Measurements from ENCODE around the gene GPC3. TPM values are rescaled to one million over a fixed set of nuclear protein-coding genes. Genes with fewer than 3 reads are reported as not detected.
A peak's percentile ranks its signal among the peaks of the same experiment; 100 is the strongest.

Gene GPC3
- total RNA-seq, 1 experiment from 2014 or later, result not detected

DNA sequence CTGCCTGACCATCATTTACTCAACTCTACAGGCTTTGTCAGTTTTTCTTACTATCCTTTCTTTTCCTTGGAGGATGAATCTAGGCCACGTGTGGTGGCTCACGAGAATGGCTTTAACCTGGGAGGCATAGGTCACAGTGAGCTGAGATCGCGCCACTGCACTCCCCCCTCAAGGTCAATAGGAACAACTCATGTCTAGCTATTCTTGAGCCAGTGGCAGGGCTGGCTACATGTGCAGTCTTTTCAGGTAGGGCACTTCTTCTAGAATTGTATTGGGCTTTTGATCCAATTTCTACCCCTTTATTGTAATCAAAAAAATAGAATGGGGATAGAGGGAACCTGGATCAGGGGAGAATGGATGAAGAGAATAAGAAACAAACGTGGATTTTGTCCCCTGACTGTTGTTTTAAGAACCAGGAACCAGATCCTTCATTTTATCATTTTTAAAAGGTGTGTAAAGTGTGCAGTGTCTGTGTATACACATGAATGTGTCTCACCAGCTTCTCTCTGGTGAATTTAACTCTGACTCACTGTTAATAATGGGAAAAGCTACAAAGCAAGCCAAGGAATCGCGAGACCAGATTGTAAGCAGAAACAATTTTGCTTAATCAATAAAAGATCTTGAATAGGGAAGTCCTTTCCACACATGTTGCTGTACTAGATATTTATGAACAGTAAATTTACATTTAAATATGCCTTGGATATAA lies 286.2 kb downstream of the GPC3 start:
- intact Hi-C loops (cut with micrococcal nuclease; ENCODE audit: unreplicated experiment), result no loop called here
- TF ChIP-seq, protein P1, sequence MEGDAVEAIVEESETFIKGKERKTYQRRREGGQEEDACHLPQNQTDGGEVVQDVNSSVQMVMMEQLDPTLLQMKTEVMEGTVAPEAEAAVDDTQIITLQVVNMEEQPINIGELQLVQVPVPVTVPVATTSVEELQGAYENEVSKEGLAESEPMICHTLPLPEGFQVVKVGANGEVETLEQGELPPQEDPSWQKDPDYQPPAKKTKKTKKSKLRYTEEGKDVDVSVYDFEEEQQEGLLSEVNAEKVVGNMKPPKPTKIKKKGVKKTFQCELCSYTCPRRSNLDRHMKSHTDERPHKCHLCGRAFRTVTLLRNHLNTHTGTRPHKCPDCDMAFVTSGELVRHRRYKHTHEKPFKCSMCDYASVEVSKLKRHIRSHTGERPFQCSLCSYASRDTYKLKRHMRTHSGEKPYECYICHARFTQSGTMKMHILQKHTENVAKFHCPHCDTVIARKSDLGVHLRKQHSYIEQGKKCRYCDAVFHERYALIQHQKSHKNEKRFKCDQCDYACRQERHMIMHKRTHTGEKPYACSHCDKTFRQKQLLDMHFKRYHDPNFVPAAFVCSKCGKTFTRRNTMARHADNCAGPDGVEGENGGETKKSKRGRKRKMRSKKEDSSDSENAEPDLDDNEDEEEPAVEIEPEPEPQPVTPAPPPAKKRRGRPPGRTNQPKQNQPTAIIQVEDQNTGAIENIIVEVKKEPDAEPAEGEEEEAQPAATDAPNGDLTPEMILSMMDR (conservative IDR thresholded peaks at IDR 0.05), result no peak
- TF ChIP-seq EZH2 (IDR thresholded peaks at IDR 0.05; ENCODE audit: low read depth), result no peak
- DNase-seq, result no peak
- H3K9me3 ChIP-seq (ENCODE audit: insufficient read depth, low read depth), result 0 out of 2 replicates have a peak, but pooled peaks cover 3% of the 10 kb centered on the region
- H3K4me1 ChIP-seq (replicated peaks; ENCODE audit: insufficient read depth), result 0 out of 2 replicates have a peak, but pooled peaks cover 9% of the 10 kb centered on the region
- H3K4me3 ChIP-seq, result no peak overlapping the region
- H3K79me2 ChIP-seq (ENCODE audit: low read depth), result no peaks in the 10 kb centered on the region
- no peaks in the 10 kb centered on the region for H3F3A ChIP-seq (ENCODE audit: insufficient read depth, low read depth)
- no peaks in the 10 kb centered on the region for H3K9me2 ChIP-seq (ENCODE audit: insufficient read depth)
- no TSS peak for BruUV-seq (replicated peaks)
- ChIA-PET POLR2A (ENCODE audit: unreplicated experiment) (no interaction called here), CTCF (no interaction called here)
- no peaks in the 10 kb centered on the region for H3K27me3 ChIP-seq (ENCODE audit: insufficient read depth, low read depth)
- H3K4me2 ChIP-seq, result no peak overlapping the region
- H4K20me1 ChIP-seq (ENCODE audit: insufficient read depth), result no peaks in the 10 kb centered on the region
- H2AFZ ChIP-seq, result no peak overlapping the region
- no peak overlapping the region for H3K27ac ChIP-seq
- H3K36me3 ChIP-seq (ENCODE audit: low read depth), result no peaks in the 10 kb centered on the region

DNA sequence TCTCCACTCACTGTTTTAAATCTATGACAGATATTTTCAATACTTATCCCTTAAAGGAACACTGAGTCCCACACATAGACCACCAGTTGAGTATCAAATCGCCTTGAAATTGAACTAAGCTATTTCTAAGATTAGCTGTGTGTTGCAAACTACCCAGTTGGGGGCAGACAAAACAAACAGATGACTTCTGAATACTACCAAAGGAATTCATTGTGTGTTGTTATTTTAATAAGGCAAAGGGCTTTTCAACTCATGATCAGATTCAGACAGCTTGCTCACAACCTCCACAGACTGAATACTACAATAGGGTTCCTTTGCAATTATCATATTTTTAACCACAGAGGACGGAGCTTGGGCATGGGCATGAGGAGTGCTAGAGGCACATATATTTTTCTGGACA lies 287.1 kb downstream of the GPC3 start:
- Histone ChIP-seq H3K27me3 (ENCODE audit: insufficient read depth, low read depth) (no peaks in the 10 kb centered on the region), H2AFZ (no peak overlapping the region), H3K27ac (no peak overlapping the region), H3K4me2 (no peak overlapping the region), H3K79me2 (ENCODE audit: low read depth) (no peaks in the 10 kb centered on the region), H3K9me3 (ENCODE audit: insufficient read depth, low read depth) (0 out of 2 replicates have a peak, but pooled peaks cover 3% of the 10 kb centered on the region), H3K36me3 (ENCODE audit: low read depth) (no peaks in the 10 kb centered on the region), H3K9me2 (ENCODE audit: insufficient read depth) (no peaks in the 10 kb centered on the region), H3K4me3 (no peak overlapping the region), H3K4me1 (replicated peaks; ENCODE audit: insufficient read depth) (0 out of 2 replicates have a peak, but pooled peaks cover 9% of the 10 kb centered on the region), H4K20me1 (ENCODE audit: insufficient read depth) (no peaks in the 10 kb centered on the region), H3F3A (ENCODE audit: insufficient read depth, low read depth) (no peaks in the 10 kb centered on the region)
- intact Hi-C loops (cut with micrococcal nuclease; ENCODE audit: unreplicated experiment), result loop anchor here (1.0 kb wide), 2 partner anchors 78 to 141 kb away; no protein-coding TSS in a partner anchor
- ChIA-PET POLR2A (ENCODE audit: unreplicated experiment) (no interaction called here), CTCF (interaction anchor here (0.5 to 1.2 kb wide), 2 partner anchors 94 to 395 kb away, joined by 3 to 4 read pairs; no protein-coding TSS in a partner anchor)
- BruUV-seq (replicated peaks), result no TSS peak
- DNase-seq, result peak in 1 of 2 experiments; percentile 62
- TF ChIP-seq, protein P1 (conservative IDR thresholded peaks at IDR 0.05), result peak; percentile 46; the same call in 1 of the 2 replicates
- TF ChIP-seq EZH2 (IDR thresholded peaks at IDR 0.05; ENCODE audit: low read depth), result no peak

DNA sequence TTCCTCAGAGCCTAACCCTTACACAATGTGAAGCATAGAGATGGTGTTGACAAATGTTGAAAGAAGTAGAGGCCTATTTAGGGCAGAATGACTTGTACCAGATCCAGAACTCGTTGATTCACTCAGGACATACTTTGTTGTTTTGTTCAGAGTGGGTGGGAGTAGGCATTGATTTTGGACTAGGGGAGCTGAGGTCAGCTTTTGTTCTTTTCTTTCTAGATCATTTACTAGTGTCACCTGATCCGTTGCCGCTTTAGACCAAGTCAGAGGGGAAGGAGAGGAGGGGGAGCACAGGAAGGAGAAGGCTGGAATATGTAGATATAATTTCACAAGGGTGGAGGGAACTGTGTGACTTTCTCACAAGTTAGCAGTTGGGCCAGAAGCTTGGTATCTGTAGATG lies 287.7 kb downstream of the GPC3 start:
- no peak overlapping the region for H2AFZ ChIP-seq
- H3K27ac ChIP-seq, result no peak overlapping the region
- no peak for TF ChIP-seq EZH2 (IDR thresholded peaks at IDR 0.05; ENCODE audit: low read depth)
- TF ChIP-seq, protein P1 (conservative IDR thresholded peaks at IDR 0.05), result no peak
- DNase-seq, result no peak
- no peaks in the 10 kb centered on the region for H3F3A ChIP-seq (ENCODE audit: insufficient read depth, low read depth)
- H3K9me2 ChIP-seq (ENCODE audit: insufficient read depth), result no peaks in the 10 kb centered on the region
- intact Hi-C loops (cut with micrococcal nuclease; ENCODE audit: unreplicated experiment), result loop anchor here (1.0 kb wide), 2 partner anchors 79 to 142 kb away; no protein-coding TSS in a partner anchor
- H3K4me2 ChIP-seq, result no peak overlapping the region
- no peaks in the 10 kb centered on the region for H3K36me3 ChIP-seq (ENCODE audit: low read depth)
- H3K4me3 ChIP-seq, result no peak overlapping the region
- CTCF ChIA-PET, result interaction anchor here (0.6 to 1.2 kb wide), 2 partner anchors 20 to 94 kb away, joined by 3 read pairs; no protein-coding TSS in a partner anchor
- H3K79me2 ChIP-seq (ENCODE audit: low read depth), result no peaks in the 10 kb centered on the region
- 0 out of 2 replicates have a peak, but pooled peaks cover 9% of the 10 kb centered on the region for H3K4me1 ChIP-seq (replicated peaks; ENCODE audit: insufficient read depth)
- H3K27me3 ChIP-seq (ENCODE audit: insufficient read depth, low read depth), result no peaks in the 10 kb centered on the region
- H4K20me1 ChIP-seq (ENCODE audit: insufficient read depth), result no peaks in the 10 kb centered on the region
- 0 out of 2 replicates have a peak, but pooled peaks cover 3% of the 10 kb centered on the region for H3K9me3 ChIP-seq (ENCODE audit: insufficient read depth, low read depth)
- BruUV-seq (replicated peaks), result no TSS peak
- POLR2A ChIA-PET (ENCODE audit: unreplicated experiment), result no interaction called here
